ENCODE results near the gene MTX2. TPM values are rescaled to one million over a fixed set of nuclear protein-coding genes. Genes with fewer than 3 reads are reported as not detected.
"Not testable (repeated sequence)": the region's sequence is repeated elsewhere in the genome, so short reads cannot be mapped to it uniquely, and the experiment has no call there.

Gene MTX2
- total and polyA plus RNA-seq, 2 experiments from 2014 or later: 38.6 to 54.8 TPM

DNA sequence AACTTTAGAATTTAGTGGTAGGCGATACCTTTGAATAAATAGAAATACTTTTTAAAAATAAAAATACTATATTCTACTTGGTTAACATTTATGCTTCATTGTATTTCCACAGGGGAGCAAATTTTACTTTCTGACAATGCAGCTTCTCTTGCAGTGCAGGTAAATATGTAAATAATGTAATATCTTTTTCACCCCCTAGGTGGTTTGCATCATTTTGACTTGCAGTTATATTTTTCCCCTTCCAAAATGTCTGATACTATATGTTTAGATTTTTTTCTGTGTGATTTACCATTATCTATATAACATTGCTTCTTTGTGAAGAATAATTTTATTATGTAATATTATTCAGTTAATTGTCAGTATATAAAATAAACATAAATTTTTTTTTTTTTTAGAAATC is 28.5 kb downstream of the MTX2 start:
- Histone ChIP-seq H2AFZ (no peak overlapping the region), H3K4me1 (ENCODE audit: insufficient read depth) (no peaks in the 10 kb centered on the region), H3K79me2 (peaks cover 24% of the 10 kb centered on the region), H3K9me3 (ENCODE audit: low read depth) (no peaks in the 10 kb centered on the region), H3K27ac (no peak overlapping the region), H3K4me3 (no peak overlapping the region), H3K9me2 (replicated peaks; ENCODE audit: insufficient read depth) (no peaks in the 10 kb centered on the region), H3K4me2 (no peak overlapping the region), H4K20me1 (ENCODE audit: insufficient read depth, poor library complexity, severe bottlenecking) (peaks cover 16% of the 10 kb centered on the region), H3K27me3 (no peaks in the 10 kb centered on the region), H3K36me3 (replicated peaks; ENCODE audit: insufficient read depth, low read depth) (no peaks in the 10 kb centered on the region)
- WGBS (ENCODE audit: low lambda C conversion rate, missing lambda C conversion rate): 97% methylated on average over 1 of the region's 1 CpG
- no peak for DNase-seq (ENCODE audit: low spot score)
- TF ChIP-seq EZH2phosphoT487 (IDR thresholded peaks at IDR 0.05; ENCODE audit: low read depth, severe bottlenecking, unreplicated experiment): no peak
- TF ChIP-seq, protein P1, sequence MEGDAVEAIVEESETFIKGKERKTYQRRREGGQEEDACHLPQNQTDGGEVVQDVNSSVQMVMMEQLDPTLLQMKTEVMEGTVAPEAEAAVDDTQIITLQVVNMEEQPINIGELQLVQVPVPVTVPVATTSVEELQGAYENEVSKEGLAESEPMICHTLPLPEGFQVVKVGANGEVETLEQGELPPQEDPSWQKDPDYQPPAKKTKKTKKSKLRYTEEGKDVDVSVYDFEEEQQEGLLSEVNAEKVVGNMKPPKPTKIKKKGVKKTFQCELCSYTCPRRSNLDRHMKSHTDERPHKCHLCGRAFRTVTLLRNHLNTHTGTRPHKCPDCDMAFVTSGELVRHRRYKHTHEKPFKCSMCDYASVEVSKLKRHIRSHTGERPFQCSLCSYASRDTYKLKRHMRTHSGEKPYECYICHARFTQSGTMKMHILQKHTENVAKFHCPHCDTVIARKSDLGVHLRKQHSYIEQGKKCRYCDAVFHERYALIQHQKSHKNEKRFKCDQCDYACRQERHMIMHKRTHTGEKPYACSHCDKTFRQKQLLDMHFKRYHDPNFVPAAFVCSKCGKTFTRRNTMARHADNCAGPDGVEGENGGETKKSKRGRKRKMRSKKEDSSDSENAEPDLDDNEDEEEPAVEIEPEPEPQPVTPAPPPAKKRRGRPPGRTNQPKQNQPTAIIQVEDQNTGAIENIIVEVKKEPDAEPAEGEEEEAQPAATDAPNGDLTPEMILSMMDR (IDR thresholded peaks at IDR 0.05; ENCODE audit: poor library complexity): no peak
- no peak for TF ChIP-seq EZH2 (IDR thresholded peaks at IDR 0.05; ENCODE audit: borderline replicate concordance)

DNA sequence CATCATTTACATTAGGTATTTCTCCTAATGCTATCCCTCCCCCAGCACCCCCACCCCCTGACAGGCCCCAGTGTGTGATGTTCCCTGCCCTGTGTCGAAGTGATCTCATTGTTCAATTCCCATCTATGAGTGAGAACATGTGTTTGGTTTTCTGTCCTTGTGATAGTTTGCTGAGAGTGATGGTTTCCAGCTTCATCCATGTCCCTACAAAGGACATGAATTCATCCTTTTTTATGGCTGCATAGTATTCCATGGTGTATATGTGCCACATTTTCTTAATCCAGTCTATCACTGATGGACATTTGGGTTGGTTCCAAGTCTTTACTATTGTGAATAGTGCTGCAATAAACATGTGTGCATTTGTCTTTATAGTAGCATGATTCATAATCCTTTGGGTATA is 36.8 kb downstream of the MTX2 start:
- DNase-seq (ENCODE audit: low spot score); H3K27ac ChIP-seq; H3K79me2 ChIP-seq; H4K20me1 ChIP-seq (ENCODE audit: insufficient read depth, poor library complexity, severe bottlenecking); H2AFZ ChIP-seq; H3K4me1 ChIP-seq (ENCODE audit: insufficient read depth); H3K4me3 ChIP-seq; H3K4me2 ChIP-seq; H3K9me2 ChIP-seq (replicated peaks; ENCODE audit: insufficient read depth); H3K27me3 ChIP-seq; H3K9me3 ChIP-seq (ENCODE audit: low read depth); H3K36me3 ChIP-seq (replicated peaks; ENCODE audit: insufficient read depth, low read depth): not testable (repeated sequence)
- 100% methylated on average over 1 of the region's 1 CpG for WGBS (ENCODE audit: low lambda C conversion rate, missing lambda C conversion rate)

DNA sequence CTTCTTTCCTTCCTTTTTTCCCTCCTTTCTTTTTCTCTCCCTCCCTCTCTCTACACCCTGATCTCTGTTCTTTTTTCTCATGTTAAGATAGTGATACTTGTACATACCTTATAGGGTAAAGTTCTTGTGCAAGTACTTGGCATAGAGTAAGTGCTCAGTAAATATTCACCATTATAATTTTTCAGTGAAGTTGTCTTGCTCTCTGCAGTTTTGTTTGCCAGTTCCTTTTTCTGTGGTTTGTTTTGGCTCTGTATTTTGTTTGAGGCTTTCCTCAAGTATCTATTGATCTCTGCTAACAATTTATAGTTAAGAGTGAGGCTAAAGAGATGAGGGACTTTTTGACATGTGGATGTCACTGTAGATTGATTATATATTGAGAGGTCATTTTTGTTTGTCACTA is 48.0 kb downstream of the MTX2 start:
- H3K4me3 ChIP-seq: no peak overlapping the region
- H3K9me2 ChIP-seq (replicated peaks; ENCODE audit: insufficient read depth): no peaks in the 10 kb centered on the region
- TF ChIP-seq, protein P1 (IDR thresholded peaks at IDR 0.05; ENCODE audit: poor library complexity): no peak
- no peak for TF ChIP-seq EZH2 (IDR thresholded peaks at IDR 0.05; ENCODE audit: borderline replicate concordance)
- TF ChIP-seq EZH2phosphoT487 (IDR thresholded peaks at IDR 0.05; ENCODE audit: low read depth, severe bottlenecking, unreplicated experiment): no peak
- H4K20me1 ChIP-seq (ENCODE audit: insufficient read depth, poor library complexity, severe bottlenecking): no peaks in the 10 kb centered on the region
- H2AFZ ChIP-seq: no peak overlapping the region
- no peaks in the 10 kb centered on the region for H3K27me3 ChIP-seq
- no peak for DNase-seq (ENCODE audit: low spot score)
- H3K27ac ChIP-seq: no peak overlapping the region
- no peaks in the 10 kb centered on the region for H3K4me1 ChIP-seq (ENCODE audit: insufficient read depth)
- H3K79me2 ChIP-seq: no peaks in the 10 kb centered on the region
- no peaks in the 10 kb centered on the region for H3K36me3 ChIP-seq (replicated peaks; ENCODE audit: insufficient read depth, low read depth)
- no peak overlapping the region for H3K4me2 ChIP-seq
- H3K9me3 ChIP-seq (ENCODE audit: low read depth): no peaks in the 10 kb centered on the region

DNA sequence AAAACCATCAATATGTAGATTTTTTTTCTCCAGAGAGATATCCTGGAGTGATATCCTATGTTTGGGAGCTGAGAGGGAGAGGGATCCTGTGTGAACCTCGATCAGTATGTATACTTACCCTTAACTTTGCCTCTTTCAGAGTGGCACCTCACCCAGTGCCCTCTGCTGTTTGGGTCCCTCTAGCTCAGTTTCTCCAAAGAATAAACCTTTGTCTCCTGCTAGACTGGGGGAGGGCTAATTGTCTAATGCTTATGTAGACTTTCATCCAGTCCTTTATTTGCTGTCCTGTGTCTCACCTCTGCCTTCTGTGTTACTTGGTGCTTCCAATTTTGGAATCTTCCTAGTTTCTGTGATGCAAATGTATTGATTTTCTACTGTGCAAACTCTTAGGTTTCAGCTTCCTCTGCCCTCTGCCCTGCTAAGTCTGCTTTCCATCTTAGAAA is 48.4 kb downstream of the MTX2 start:
- DNase-seq (ENCODE audit: low spot score): no peak
- H3K4me1 ChIP-seq (ENCODE audit: insufficient read depth): no peaks in the 10 kb centered on the region
- WGBS (ENCODE audit: low lambda C conversion rate, missing lambda C conversion rate): 50% methylated on average over 1 of the region's 1 CpG
- no peaks in the 10 kb centered on the region for H3K79me2 ChIP-seq
- no peaks in the 10 kb centered on the region for H3K9me2 ChIP-seq (replicated peaks; ENCODE audit: insufficient read depth)
- no peaks in the 10 kb centered on the region for H3K36me3 ChIP-seq (replicated peaks; ENCODE audit: insufficient read depth, low read depth)
- H4K20me1 ChIP-seq (ENCODE audit: insufficient read depth, poor library complexity, severe bottlenecking): no peaks in the 10 kb centered on the region
- H3K4me3 ChIP-seq: no peak overlapping the region
- no peak for TF ChIP-seq EZH2phosphoT487 (IDR thresholded peaks at IDR 0.05; ENCODE audit: low read depth, severe bottlenecking, unreplicated experiment)
- TF ChIP-seq, protein P1 (IDR thresholded peaks at IDR 0.05; ENCODE audit: poor library complexity): no peak
- TF ChIP-seq EZH2 (IDR thresholded peaks at IDR 0.05; ENCODE audit: borderline replicate concordance): no peak
- no peak overlapping the region for H2AFZ ChIP-seq
- H3K4me2 ChIP-seq: no peak overlapping the region
- H3K27ac ChIP-seq: no peak overlapping the region
- no peaks in the 10 kb centered on the region for H3K9me3 ChIP-seq (ENCODE audit: low read depth)
- no peaks in the 10 kb centered on the region for H3K27me3 ChIP-seq

Data from hepatocyte (in vitro differentiated cells).